UCSD-AML1 (cell line): ENCODE data around the gene SOX18.
"Not testable (repeated sequence)": the region's sequence is repeated elsewhere in the genome, so short reads cannot be mapped to it uniquely, and the experiment has no call there.

Source experiments
- DNase-seq: peaks from one replicate; lab custom pipeline; 2025; ENCODE audit not compliant: unreplicated experiment; lab: John Stamatoyannopoulos, UW

SOX18 gene

DNA sequence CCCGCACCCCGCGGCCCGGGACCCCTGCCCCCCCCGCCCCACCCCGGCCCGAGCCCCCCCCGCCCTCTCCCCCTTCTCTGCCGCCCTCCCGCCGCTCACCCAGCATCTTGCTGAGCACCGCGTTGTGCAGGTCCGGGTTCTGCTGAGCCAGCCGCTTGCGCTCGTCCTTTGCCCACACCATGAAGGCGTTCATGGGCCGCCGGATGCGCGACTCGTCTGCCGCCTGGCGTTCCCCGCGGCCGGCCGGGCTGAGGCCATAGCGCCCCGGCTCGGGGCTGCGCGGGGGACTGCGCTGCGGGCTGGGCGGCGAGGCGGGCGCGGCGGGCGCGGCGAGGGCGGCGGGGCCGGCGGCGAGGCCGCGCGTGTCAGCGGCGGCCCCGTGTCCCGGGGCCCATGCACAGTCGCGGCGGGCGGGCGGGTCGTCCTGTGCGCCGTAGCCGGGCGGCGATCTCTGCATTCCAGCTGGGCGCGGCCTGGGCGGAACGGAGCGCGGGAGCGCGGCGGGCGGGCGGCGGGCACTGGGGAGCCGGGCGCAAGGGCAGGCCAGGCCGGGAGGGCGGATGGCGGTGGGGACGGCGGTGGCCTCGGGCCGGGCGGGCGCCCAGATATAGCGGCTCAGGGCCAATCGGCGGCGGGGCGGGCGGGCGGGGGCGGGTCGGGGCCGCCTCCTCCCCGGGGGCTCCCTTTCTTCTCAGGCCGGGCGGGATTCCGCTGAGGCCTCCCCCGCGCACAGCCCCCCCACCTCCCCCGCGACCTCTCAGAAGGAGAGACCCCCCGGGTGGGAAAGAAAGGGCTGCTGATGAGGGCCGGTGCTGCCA lies at the start of gene SOX18:
Gene SOX18 (minus strand): TSS at position 580 of the 818 bp plus-strand sequence. CDS start 123 bp downstream, at position 457.
- peak; percentile 66 for DNase-seq

DNA sequence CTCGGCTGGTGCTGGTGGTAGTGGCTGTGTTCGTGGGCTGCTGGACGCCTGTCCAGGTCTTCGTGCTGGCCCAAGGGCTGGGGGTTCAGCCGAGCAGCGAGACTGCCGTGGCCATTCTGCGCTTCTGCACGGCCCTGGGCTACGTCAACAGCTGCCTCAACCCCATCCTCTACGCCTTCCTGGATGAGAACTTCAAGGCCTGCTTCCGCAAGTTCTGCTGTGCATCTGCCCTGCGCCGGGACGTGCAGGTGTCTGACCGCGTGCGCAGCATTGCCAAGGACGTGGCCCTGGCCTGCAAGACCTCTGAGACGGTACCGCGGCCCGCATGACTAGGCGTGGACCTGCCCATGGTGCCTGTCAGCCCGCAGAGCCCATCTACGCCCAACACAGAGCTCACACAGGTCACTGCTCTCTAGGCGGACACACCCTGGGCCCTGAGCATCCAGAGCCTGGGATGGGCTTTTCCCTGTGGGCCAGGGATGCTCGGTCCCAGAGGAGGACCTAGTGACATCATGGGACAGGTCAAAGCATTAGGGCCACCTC lies 49.1 kb upstream of the SOX18 start:
- DNase-seq = no peak

DNA sequence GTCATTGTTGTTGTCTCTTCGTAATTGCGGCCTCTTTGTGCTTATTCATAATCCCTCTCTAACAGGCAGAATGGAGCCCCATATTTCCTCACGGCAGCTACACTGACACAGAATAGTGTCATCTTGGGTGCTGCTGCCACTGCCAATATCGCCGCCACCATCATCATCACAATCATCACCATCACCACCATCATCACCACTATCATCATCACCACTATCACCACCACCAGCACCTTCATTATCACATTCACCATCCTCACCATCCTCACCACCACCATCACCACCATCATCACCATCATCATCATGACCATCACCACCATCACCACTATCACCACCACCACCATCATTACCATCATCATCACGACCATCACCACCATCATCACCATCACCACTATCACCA lies 47.1 kb upstream of the SOX18 start:
- DNase-seq = no peak

DNA sequence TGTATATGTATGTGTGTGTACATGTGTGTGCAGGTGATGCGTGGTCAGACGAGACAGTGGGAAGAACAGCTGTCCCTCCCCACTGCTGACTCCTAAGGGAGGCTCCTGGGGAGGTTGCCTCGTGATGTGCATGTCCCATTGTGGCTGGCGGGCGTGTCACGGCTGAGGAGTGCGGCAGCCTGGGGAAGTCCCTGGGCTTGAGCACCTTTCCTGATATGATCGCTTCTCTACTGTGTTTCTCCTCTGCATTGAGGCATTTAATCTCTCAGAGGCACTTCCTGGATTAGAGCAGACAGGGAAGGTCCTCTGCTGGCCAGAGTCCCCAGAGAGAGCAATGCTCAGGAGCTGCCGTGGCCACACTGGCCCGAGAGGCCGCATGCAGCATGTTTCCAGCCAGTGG lies 46.5 kb upstream of the SOX18 start:
- no peak for DNase-seq

DNA sequence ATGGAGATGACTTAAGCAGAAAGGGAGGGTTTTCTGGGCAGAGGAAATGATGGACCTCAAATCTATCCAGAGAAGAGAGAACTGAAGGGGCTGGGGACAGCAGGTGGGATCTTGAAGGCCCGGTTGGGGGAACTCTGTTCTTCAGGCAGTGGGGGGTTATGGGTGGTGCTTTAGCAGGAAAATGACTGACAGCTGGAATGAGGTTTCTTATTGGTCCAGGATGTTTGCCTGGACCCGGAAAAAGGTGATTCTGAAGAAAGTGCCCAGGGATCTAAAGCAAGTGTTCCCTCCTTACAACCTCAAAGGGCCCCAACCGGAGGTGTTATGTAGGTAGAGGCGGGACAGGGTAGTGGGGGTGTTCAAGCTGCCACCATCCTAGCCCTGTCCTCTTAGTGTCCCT lies 46.0 kb upstream of the SOX18 start:
- no peak for DNase-seq

DNA sequence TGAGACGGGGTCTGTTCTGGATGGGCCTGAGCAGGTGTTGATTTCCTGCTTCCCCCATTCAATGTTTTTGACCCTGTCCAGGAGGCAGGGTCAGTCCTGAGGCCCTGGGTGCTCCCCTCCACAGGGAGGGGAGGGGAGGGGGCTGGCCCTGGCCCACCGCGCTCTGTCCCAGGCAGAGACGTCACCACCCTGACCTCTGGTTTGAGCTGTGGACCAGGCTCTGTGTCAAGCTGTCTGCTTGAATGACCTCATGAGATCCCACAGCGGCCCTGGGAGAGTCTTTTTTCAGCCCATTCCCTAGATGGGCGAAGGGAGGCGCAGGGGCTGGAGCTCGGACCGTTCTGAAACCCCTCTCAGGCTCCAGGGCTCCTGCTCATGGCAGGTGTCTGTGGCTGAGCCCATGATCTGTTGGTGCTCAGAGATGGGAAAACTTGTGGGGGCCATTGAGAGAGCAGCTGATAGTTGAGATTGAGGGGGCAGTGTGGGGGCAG lies 43.6 kb upstream of the SOX18 start:
- no peak for DNase-seq

DNA sequence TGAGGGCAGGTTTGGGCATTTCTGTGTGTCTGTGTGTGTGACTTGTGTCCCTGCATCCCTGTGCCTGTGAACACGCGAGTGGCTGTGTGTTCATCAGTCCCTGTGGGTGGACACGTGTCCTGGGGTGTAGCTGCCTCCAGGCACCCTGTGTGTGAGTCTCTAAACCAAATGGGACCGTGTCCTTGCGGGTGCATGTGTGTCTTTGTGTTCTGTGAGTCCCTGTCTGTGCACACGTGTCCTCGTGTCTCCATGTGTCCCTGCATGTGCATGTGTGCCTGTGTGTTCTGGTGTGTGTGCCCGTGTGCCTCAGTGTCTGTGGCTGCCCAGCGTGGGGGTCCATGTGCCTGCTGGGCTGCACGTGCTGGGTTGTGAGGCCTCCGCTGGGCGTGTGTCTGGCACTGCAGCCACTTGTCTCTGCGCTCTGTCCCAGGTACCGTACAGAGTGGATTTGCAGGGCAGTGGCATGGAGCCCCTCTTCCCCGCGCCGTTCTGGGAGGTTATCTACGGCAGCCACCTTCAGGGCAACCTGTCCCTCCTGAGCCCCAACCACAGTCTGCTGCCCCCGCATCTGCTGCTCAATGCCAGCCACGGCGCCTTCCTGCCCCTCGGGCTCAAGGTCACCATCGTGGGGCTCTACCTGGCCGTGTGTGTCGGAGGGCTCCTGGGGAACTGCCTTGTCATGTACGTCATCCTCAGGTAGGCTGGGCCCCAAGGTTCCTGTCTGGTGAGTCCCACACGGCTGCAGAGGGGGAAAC lies 43.0 kb upstream of the SOX18 start:
- DNase-seq = no peak

DNA sequence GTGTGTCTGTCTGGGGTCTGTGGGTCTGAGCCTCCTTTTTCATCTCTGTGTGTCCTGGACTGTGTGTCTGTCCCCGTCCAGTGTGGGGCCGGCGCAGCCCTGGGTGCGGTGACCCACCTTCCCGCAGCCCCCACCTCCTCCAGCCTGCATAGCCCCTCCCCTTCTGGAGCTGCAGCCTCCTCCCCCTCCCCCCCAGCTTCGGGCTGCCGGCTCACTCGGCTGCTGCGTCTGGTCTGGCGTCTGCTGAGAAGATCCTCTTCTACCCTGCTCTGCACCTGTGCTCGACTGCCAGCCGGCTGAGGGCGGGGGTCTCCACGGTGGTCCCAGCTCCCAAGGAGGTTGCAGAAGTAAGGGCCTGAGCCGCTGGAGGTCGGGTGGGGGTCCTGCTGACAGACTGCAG lies 42.3 kb upstream of the SOX18 start:
- DNase-seq = no peak

DNA sequence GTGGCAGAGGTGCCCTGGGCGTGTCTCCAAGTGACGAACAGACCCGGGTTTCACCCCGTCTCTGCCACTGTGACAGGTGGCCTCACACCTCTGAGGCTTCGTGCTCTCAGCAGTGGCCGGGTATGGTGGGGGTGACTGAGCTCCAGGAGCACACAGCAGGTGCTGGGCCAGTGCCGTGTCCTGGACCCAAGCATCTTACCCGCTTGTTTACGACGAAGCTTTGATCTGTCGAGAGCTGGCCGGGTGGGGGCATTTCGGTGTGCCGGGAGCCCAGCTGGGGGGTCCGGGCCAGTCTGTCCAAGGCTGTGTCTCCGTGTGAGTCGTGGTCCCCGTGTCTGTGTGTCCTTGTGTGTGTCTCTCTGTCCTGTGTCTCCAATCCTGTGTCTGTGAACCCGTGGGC lies 41.9 kb upstream of the SOX18 start:
- DNase-seq = no peak

DNA sequence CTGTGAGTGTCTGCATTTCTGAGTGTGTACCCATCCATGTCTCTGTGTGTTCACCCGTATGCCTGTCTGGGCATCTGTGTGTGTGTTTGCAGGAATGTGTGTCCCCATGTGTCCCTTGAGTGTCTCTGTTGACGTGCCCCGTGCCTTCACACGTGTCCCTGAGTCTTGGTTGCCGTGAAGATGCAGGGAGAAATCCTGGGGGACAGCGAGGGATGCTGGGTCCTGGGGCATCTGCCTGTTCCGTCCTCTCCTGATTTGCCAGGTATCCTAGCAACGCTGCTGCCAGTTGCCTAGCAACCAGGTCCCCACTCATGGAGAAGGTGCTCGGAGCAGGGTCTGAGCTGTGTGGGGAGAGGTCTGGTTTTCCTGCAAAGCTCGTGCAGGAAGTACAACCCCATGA lies 40.7 kb upstream of the SOX18 start:
- no peak for DNase-seq

DNA sequence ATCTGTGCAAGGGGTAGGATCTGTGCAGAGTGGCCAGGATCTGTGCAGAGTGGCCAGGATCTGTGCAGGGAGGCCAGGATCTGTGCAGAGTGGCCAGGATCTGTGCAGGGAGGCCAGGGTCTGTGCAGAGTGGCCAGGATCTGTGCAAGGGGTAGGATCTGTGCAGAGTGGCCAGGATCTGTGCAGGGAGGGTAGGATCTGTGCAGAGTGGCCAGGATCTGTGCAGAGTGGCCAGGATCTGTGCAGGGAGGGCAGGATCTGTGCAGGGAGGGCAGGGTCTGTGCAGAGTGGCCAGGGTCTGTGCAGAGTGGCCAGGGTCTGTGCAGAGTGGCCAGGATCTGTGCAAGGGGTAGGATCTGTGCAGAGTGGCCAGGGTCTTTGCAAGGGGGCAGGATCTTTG lies 39.1 kb upstream of the SOX18 start:
- DNase-seq = not testable (repeated sequence)

DNA sequence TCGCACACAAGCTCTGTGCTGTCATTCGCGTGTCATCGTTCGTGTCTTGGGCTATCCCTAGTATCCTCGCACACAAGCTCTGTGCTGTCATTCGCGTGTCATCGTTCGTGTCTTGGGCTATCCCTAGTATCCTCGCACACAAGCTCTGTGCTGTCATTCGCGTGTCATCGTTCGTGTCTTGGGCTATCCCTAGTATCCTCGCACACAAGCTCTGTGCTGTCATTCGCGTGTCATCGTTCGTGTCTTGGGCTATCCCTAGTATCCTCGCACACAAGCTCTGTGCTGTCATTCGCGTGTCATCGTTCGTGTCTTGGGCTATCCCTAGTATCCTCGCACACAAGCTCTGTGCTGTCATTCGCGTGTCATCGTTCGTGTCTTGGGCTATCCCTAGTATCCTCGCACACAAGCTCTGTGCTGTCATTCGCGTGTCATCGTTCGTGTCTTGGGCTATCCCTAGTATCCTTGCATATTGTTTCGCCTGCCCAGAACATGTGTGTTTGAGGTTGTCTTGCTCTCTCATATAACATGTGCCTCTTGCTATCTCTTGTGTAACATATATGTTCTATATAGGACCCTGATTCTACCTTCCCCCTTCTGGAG lies 37.9 kb upstream of the SOX18 start:
- not testable (repeated sequence) for DNase-seq

DNA sequence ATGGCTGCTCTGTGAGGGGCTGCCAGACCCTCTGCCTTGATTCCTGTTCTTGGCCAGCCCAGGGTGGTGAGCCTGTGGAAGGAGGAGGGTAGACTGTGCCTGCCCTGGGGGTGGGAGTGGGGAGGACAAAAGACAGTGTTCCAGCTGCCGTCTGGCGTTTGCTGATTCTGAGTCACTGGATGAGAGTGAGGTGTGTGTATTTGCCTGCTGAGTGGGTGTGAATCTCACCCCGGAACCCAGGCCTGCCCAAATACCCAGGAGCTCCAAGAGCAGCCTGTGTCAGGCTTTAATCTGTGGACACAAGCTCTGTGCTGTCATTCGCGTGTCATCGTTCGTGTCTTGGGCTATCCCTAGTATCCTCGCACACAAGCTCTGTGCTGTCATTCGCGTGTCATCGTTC lies 37.4 kb upstream of the SOX18 start:
- DNase-seq = no peak

DNA sequence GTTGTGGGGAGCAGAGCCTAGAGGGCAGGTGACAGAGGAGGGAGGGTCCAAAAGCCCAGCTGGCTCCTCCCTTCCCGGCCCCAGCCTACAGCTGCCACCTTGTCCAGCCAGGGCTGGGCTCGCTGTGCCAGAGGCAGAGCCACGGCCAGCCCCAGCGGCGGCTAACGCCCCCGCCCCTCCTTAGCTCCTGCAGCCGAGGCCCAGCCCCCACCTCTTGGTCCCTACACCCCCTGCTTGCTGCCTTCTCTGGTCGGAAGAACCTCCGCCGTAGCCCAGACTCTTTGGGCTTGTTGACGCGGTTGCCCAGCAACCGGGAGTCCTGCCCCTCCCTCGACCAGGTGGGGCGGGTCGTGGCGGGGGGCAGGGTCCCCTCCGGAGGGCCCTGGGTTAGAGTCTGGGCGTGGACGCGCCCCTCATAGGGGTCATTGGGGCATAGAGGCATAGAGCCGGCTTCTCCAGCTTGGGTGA lies 35.3 kb upstream of the SOX18 start:
- DNase-seq = no peak

DNA sequence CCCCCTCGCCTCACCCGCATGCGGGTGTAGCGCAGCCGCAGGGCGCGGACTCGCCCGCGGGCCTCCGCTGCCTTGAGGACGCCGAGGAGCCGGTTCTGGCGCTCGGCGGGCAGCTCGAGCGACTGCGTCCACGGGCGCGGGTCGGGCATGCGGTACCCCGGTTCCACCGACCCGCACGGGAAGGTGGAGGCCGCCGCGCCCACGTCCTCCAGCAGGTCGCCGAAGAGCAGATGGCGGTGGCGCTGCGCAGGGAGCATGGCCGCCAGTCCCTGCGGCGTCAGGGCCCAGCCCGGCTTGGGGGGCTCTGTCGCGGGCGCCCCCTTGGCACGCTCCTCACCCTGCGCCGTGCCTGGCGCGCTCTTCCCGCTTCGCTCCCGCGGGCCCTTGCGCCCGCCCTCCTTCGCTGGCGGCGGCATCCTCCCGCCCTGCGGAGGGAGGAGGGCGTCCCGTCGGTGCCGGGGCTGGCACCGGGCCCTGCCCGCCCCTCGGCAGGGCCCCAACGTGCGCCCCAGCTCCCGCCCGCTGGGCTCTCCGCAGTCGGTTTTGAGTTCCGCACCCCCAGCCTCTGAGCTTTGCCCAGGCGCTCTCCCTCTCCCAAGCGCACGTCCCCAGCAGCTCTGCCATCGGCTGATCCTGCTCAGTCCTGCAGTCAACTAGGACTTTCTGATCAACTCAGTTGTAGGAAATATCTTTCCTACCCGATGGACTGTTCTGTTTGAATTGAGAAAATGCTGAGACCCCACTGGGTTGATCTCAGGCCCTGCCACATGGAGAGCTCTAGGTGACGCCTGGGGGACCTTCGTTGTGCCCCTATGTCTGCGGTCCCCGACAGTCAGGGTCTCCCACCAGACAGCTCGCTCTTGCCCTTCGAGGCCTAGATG lies 34.6 kb upstream of the SOX18 start, which contains the start of gene LKAAEAR1:
Gene LKAAEAR1 (minus strand): TSS at position 595 of the 881 bp plus-strand sequence. CDS start 179 bp downstream, at position 416.
- DNase-seq = no peak

DNA sequence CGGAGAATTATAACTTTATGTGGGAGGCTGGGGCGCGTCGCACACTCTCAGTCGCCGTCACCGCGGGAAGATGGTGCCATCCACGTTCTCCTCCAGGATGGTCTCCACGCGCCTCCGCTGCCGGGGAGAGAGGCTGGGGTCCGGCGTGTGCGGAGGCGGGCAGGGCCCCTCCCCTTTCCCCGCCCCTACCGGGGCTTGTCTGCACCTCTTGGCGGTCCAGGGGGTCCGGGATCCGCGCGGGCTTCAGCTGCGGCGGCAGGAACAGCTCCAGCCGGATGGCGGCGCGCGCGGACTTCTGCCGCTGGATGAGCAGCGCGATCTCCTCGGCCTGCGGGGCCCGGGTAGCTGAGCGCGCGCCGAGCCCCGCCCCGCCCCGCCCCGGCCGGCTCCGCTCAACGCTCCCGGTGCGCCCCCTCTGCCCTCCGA lies 34.0 kb upstream of the SOX18 start:
- DNase-seq = peak; percentile 88

DNA sequence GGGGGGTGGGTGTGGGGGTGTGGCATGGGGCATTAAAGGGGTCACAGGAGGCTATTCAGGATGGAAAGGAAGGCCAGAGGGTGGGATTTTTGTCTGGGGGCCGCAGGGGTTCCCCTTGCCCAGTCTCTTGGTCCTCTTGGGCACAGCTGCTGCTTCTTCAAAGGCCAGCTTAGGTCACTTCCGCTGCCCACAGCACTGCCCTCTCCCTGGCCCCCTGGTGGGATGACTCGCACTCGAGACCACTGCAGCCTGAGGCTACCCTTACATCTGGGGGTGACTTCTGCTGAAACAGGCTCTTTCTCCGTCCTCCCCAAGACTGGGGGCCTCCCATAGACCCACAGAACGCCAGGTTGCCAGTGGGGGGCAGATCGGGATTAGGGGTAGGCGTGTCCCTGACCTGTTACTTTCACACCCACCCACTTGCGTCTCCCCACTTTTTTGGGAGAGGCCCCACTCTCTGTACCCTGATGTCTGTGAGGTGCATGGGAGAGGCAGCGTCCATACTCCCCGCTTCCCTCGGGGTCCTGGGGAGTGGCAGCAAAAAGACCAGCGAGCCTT lies 33.5 kb upstream of the SOX18 start:
- peak; percentile 56 for DNase-seq

DNA sequence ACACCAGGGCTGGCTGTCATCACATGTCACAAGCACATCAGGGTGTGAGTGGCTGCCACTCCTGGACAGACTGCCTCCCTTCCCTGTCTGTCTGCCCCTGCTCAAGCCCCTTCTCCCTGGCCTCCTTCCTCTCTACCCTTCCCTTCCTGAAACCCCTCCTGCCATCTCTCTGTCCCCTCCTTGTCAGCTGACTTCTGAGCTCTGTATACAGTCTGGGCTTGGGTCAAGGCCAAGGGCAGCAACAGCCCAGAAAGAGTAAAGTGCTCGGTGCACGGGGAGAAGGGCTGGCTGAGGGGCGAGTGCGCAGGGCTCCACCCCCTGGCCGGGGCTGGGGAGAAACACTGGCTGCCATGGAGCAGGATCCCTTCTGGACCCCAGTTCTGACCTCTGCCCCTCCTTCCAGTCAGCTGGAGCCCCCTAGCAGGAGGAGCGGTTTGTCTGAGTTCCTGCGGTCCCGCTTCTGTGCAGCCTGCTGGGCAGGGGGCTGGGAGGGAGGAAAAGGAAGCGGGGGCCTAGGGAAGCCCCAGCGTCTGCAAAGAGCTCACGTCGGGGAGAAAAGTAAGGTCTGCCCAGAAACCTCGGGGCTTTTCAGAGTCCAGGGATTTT lies 32.8 kb upstream of the SOX18 start:
- peak; percentile 70 for DNase-seq

DNA sequence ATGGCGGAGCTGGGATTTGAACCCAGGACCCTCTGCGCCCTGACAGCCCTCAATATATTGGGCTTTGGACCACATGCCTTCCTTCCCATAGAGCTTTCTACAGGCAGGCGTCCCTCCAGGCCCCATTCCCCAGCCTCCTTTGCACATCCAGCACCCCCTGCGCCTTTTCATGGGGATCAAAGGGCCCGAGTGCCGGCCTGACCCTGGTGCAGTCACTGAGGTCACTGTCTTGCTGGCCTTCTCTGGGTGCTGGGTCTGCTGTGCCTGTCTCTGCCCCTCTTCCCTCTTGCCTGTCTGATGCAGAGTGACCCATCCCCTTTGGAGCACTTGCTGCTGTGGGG lies 32.2 kb upstream of the SOX18 start:
- DNase-seq = no peak
